NCI-H460 (cell line): Measurements from ENCODE around the gene LENG8. TPM values are rescaled to one million over a fixed set of nuclear protein-coding genes. Genes with fewer than 3 reads are reported as not detected.
"Not testable (repeated sequence)": the region's sequence is repeated elsewhere in the genome, so short reads cannot be mapped to it uniquely, and the experiment has no call there.

ENCODE experiments used
- DNase-seq: peaks from one replicate; pipeline ENCODE4 v3.0.0-alpha.2; 2016; ENCODE audit warnings: low read depth; ENCODE audit errors: extremely low read depth
- total RNA-seq: library from RNA; depleted of rRNA; stranded (reverse); fragments of >200 nt; shearing (Covaris generic); gene quantifications from 2 replicates; pipeline ENCODE4 v1.2.3, GENCODE V29; 2014

The LENG8 gene
- total RNA-seq, 1 experiment from 2014 or later, result 30.4 TPM

DNA sequence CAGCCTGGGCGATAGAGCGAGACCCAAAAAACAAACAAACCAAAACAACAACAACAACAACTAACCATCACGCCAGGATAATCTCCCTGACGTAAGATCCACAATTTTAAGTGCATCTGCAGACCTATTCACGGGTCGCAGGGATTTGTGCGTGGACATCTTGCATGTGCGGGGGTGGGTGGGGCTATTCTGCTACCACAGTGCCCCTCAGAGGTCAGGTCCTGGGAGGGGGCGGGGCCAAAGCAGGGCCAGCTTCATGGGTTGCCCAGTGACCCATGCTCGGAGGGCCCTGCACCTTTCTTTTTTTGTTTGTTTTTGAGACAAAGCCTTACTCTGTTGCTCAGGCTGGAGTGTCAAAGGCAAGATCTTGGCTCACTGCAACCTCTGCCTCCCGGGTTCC, 26.7 kb downstream of the LENG8 start:
- no peak for DNase-seq

DNA sequence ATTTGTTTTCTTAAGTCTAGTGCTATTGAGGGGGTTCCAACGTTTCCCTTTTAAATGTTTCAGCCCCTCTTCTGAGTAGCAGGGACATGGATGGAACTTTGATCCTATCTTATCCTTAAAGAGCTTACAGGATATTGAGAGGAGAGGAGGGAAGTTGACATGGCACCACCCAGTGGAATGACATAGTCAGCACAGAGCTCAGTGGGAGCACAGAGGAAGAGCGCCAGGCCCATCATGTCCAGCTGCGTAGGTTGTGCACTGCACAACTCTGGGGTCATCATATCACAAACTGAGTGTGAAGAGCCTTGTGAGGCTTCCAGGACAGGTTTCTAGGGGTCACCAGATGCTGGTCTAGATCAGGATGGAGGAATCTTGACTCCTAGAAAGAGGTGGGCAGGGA, 28.7 kb downstream of the LENG8 start:
- no peak for DNase-seq

DNA sequence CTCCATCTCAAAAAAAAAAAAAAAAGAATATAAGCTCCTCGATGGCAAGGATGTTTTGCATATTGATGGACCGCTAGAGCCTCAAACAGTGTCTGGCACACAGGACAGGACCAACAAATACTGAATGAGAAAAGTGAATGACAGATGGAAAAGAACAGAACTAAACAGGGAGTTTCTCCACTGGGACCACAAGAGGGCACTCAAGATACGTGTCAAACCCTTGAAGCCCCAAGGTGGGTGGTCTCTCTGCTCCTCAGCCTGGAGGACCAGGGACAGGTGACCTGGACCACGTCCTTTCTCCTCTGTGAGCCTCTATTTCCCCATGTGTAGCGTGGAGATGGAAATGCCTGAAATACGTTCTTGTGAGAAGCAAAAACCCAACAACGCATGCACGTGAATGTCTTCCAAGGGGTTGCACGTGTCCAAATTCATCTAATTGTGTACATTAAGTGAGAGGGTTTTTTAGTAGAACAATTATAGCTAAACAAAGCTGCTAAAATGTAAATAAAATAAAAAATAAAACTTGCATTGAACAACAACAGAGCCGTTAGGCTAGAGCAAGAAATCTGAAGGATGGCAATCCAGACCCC, 29.8 kb downstream of the LENG8 start:
- DNase-seq, result no peak

DNA sequence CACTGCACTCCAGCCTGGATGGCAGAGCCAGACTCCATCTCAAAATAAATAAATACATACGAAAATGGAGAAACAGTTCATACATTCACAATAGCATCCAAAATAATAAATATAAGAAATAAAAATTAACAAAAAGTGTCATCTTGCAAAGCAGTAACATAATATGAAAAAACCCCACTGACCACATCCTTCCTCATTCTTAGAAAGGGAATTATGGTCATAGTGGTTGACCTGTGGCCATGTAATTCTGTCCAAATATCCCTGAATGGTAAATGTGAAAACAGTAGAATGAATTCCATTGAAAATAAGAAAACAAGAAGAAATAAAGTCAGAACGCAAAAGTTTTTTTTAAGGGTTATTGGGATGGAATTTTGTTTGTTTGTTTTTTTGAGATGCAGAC, 31.1 kb downstream of the LENG8 start:
- DNase-seq, result no peak

DNA sequence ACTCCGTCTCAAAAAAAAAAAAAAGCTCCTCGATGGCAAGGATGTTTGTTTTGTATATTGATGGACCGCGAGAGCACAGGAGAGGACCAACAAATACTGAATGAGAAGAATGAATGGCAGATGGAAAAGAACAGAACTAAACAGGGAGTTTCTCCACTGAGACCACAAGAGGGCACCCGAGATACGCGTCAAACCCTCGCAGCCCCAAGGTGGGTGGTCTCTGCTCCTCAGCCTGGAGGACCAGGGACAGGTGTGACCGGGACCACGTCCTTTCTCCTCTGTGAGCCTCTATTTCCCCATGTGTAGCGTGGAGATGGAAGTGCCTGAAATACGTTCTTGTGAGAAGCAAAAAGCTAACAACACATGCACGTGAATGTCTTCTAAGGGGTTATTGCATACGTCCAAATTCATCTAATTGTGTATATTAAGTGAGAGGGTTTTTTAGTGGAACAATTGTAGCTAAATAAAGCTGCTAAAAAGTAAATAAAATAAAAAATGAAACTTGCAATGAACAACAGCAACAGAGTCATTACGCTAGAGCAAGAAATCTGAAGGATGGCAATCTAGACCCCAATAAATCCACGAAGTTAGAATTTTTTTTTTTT, 32.4 kb downstream of the LENG8 start:
- no peak for DNase-seq

DNA sequence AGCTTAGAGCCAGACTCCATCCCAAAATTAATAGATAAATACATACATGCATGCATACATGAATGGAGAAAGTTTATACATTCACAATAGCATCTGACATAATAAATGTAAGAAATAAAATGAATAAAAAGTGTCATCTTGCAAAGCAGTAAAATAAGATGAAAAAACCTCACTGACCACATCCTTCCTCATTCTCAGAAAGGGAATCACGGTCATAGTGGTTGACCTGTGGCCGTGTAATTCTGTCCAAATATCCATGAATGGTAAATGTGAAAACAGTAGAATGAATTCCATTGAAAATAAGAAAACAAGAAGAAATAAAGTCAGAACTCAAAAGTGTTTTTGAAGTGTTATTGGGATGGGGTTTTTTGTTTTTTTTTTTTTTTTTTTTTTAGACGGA, 33.9 kb downstream of the LENG8 start:
- no peak for DNase-seq

DNA sequence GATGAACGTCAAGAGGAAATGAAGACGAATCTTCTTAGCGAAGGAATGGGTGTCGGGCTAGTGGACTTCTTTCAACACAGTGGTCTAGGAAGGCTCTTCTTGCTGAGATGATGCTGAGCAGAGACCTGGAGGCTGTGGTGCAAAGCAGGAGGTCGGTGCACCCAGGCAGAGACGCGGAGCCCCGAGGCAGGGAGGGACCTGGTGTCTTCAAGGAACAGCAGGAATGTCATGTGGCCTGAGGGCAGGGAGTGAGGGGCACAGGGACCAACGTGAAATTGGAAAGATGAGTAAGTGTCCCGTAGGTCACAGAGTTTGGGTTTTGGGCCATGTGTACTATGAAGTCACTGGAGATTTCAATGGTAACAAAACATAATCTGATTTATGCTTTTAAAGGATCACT, 35.5 kb downstream of the LENG8 start:
- no peak for DNase-seq

DNA sequence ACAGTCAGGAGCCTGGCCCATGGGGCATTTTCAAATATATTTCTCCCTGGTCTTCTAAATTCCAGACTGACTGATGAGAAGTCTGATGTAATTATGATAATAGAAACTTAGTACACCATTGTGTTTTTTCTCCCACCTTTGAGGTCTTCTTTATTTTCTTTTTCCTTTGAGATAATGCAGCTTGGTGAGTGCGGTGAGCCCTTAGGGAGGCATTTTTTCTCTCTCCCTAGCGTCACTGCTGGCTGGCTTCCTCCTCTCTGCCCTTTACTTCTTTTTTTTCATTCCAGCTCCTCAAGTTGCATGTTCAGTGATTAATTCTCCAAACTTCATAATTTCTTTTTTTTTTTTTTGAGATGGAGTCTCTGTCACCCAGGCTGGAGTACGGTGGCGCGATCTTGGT, 36.9 kb downstream of the LENG8 start:
- DNase-seq, result no peak

DNA sequence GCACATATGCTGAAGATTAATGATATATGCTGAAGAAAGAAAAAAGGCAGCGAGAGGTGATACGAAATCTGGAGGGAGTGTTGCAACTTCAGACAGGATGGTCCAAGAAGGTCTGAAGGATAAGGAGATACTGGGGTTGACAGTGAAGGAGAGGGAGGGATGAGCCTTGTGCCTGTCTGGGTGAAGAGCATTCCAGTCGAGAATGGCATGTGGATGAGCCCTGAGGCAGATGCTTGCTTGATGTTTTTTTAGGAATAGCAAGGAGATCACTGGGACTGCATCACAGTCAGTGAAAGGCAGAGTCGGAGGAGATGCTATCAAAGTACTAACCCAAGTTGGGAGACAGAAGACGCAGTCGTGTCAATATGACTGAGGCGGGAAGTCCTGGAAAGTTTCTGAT, 40.3 kb downstream of the LENG8 start:
- DNase-seq, result no peak

DNA sequence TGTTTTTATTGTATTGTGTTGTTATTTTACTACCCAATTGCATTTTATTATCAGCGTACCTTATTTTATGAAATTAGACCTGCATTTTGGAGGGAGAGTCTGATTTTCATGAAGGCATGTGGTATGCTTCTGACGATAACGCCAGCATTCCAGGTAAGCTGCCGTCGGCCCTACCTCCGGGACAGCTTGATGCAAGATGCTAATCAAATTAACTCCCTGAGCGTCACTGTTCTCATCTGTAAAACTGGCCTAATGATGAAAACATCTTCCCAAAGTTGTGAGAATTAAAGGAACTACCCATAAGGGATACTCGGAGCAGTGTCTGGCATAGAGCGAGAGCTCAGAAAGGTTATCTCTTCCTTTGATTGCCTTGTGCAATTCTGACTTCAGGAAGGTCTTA, 40.8 kb downstream of the LENG8 start:
- no peak for DNase-seq

DNA sequence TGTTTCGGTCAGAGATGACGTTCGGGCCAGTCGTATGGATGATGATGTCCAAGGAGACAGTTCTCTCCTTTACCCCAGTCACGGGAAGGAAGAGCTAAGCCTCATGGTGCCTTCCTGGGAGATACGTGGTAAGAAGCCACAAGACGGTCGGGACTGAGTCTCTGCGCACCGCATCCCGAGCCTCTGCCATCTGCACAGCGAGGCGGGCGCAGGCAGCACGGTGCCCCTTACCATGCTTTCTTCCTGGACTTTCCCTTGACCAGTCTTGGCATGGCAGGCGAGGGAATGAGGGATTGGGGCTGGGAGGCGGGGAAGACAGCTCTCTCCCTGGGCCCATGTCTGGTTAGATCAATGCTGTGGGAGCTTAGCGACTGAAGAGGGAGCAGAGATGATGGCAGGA, 43.6 kb downstream of the LENG8 start:
- DNase-seq, result no peak

DNA sequence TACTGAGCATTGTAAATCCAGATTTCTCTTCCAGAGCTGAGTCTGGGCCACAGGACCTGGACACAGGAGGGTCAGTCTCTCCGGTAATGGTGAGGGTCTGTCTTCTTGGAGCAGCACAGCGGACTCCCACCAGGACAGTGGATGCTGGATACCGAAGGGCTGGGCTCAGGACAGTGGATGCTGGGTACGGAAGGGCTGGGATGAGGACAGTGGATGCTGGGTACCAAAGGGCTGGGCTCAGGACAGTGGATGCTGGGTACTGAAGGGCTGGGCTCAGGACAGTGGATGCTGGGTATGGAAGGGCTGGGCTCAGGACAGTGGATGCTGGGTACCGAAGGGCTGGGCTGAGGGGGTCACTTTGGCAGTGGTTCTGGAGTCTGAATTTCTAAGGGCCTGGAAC, 44.1 kb downstream of the LENG8 start:
- DNase-seq, result not testable (repeated sequence)

DNA sequence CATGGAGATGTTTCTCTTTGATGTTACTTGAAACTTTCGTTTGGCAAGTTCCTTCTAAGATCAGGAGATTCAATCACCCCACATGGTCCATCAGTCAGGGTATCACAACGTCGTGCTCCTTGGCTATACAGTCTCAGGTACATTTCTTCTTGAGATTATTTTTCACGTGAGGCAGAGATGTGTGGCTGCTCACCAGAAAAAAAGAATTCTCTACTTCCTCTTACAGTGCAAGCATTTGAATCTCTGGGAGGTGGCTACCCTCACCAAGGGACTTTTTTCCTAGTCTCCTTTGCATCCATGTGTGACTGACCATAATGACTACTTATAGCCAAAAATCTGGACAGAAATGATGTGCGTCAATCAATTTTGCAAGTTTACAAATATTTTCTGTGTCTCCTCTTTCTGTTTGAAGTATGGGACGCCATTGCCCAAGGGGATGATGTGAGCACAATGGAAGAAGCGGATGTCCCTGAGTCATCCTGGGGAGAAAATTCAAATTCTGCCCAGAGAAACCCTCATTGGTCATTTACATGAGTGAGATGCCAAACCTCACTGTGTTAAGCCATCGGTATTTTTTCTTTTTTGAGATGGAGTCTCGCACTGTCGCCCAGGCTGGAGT, 45.1 kb downstream of the LENG8 start:
- DNase-seq, result no peak

DNA sequence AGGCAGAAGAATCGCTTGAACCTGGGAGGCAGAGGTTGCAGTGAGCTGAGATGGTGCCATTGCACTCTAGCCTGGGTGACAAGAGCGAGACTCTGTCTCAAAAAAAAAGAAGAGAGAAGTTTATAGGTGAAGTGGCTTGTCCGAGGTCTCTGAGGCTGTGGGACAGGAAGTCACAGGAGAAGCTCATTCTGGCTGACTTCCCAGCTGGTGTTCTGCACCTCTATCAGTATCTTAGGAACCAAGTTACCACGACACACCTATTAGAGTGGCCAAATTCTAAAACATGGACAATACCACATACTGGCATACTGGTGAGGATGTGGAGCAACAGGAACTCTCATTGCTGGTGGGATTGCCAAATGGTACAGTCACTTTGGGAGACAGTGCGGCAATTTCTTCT, 46.3 kb downstream of the LENG8 start:
- not testable (repeated sequence) for DNase-seq

DNA sequence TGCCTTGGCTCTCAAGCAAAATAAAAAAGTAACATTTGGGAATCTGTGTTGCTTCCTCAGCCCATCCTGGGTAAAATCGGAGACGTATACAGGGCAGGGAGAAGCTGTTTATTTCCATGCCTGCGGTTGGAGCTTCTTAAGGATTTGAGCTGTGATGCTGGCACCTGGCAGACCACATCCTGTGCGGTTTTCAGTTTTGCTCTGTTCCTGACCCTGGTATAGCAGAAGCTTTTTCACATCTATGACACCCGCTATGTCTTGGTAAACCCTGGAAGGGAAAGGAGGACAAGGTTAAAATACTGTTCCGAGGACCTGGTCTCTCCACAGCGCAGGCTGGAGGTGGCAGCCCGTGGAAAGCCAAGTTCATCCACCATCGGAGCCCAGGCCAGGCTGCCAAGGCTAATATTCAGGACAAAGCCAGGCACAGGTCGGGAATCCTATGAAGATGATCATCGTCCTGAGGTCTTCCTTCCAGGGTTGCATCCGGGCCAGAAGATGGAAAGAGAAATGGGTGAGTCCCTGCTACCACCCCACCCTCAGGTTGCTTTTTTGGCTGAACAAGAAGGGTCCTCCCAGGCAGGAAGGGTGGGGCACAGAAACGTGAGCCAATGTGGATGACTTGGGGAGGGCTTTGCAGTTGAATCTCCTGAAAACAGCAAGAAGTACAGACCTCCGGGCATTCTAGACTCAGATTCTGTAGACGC, 48.9 kb downstream of the LENG8 start:
- not testable (repeated sequence) for DNase-seq

DNA sequence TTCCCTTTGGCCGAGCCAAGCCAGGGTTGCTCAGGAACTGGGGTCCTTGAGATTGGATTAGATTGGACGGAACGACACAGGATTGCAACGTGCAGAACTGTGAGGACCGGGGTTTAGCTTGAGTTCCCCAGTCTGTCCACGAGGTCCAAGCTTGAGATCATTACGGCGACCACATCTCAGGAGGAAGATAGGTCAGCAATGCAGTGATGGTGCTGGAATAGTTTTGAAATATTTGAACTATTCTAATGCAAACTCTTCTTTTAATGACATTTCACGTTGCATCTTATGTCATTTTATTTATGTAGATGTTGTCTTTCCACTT, 49.4 kb downstream of the LENG8 start:
- not testable (repeated sequence) for DNase-seq

DNA sequence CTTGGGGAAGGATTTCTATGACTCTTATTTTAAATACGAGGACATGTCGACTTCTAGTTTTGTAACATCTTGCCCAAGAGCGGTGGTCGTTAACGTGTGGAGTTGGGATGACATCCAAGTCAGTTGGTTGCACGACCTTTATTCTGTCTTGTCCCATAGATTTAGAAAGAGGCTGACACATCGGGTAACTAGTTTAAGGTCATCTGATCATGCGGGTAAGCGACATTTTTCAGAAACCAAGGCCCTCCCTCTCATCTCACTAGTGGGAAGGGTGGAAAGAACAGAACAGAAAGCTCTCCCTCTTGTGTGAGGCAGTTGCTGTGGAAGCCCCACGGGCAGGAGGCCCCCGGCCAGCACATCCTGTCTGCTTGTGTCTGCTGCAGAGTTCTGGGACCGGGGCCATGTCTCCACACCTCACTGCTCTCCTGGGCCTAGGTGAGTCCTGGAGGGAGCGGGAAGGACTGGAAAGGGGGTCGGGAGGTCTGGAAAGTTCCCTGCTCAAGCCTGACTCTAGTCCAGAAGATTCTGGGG, 53.6 kb downstream of the LENG8 start, which contains the start of gene LAIR2:
Gene LAIR2 (plus strand): TSS at position 314 of the 531 bp plus-strand sequence. CDS start 88 bp downstream, at position 402.
- DNase-seq, result no peak

DNA sequence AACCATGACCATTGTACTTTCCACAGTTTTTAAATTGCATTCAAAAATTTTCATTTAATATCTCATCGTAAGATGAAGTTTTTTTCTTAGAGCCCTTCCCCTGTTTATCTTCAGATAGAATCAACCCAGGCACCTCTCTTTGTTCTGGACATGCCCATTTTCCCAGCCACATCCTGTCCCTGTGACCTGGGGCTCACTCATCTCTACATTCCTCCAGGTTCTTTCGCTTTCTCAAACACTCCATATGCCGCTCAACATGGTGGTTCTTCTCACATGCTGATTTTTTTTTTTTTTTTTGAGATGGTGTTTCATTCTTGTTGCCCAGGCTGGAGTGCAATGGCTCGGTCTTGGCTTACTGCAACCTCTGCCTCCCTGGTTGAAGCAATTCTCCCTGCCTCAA, 56.5 kb downstream of the LENG8 start:
- DNase-seq, result not testable (repeated sequence)

DNA sequence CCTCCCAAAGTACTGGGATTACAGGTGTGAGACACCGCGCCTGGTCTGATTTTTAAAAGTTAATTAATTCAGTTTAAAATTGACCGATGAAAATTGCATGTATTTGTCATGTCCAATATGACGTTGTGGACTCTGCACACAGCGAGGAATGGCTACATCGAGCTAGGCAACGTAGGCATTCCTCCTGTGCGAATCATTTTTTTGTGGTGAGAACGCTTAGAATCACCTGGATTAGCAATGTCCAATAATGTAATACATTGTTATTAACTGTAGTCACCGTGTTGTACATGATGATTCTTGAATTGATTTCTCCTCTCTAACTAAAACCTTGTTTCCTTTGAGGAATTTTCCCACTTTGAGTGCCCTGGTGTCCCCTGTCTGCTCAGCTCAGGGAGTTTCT, 57.1 kb downstream of the LENG8 start:
- DNase-seq, result no peak

DNA sequence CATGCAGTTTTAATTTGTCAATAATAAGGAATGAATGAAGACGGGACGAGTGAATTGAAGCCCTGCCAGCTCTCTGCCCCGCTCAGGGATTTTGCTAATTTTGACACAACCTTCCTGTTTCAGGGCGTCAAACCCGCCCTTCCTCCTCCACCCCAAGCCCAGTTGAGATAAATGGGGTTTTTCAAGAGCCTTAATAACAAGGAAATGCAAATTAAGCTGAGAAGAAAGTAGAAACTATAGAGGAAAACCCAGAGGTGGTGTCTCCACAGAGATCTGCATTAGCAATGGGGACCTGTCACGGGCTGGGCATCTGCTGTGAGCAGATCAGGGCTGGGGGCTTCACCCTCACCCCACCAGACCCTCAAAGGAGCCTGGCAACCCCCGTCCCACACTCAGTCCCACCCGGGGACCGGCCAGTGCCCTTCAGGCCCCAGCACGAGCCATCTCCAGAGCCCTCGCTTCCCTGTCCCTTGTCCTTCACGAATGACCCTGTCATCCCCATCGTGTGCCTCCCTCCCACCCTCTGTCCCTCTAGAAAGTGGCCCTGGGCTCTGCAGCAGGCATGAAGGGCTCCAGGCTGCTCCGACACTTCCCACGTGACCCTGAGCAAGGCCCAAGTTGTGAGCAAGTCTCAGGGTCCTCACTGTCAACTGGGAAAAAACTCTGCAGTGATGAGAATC, 58.2 kb downstream of the LENG8 start:
- DNase-seq, result not testable (repeated sequence)

DNA sequence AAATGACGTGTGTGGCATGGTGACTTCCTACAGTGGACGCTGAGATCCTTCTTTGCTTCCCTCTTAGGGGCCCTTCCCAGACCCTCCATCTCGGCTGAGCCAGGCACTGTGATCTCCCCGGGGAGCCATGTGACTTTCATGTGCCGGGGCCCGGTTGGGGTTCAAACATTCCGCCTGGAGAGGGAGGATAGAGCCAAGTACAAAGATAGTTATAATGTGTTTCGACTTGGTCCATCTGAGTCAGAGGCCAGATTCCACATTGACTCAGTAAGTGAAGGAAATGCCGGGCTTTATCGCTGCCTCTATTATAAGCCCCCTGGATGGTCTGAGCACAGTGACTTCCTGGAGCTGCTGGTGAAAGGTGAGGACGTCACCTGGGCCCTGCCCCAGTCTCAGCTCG, 58.8 kb downstream of the LENG8 start:
- DNase-seq, result no peak
